GM12878 (cell line): ENCODE results near the gene CHD1. TPM values are rescaled to one million over a fixed set of nuclear protein-coding genes. Genes with fewer than 3 reads are reported as not detected.

Experiments used
- ATAC-seq: fragments of 200-7000 bp; cut with Tn5 transposase; 3 replicates; pipeline ENCODE4 v1.9.1; 2020; ENCODE audit warnings: mild to moderate bottlenecking, moderate library complexity
- BruUV-seq: library from RNA; stranded (reverse); fragments of 400-500 nt; replicated peaks from 2 replicates; lab custom pipeline; 2021; lab: Mats Ljungman, UMichigan
- CTCF ChIA-PET: fragments of 300-600 bp; sonication (Branson Sonifier 250); formaldehyde crosslinking; extraction: SDS; loops from one replicate; lab custom pipeline; 2021; ENCODE audit warnings: inconsistent platforms; lab: Yijun Ruan, JAX
- POLR2A ChIA-PET: fragments of 350-600 bp; formaldehyde crosslinking; extraction: SDS; loops from one replicate; lab custom pipeline; 2021; ENCODE audit warnings: inconsistent platforms; lab: Charles Lee
- RAD21 ChIA-PET: fragments of 300-600 bp; sonication (Branson Sonifier 250); formaldehyde crosslinking; loops from one replicate; lab custom pipeline; 2023; ENCODE audit warnings: antibody characterized with exemption; ENCODE audit not compliant: unreplicated experiment; lab: Charles Lee
- SMC1A ChIA-PET: fragments of 300-600 bp; sonication (Branson Sonifier 250); formaldehyde crosslinking; loops from one replicate; lab custom pipeline; 2023; ENCODE audit not compliant: unreplicated experiment, uncharacterized antibody; lab: Charles Lee
- DNase-seq: peaks from one replicate; pipeline ENCODE4 v3.0.0-alpha.2; 2011; ENCODE audit warnings: low read depth, low spot score
- FAIRE-seq: peaks from 3 replicates; lab custom pipeline; 2011; peaks lifted over from hg19 to GRCh38; lab: Jason Lieb, UNC
- H2AFZ ChIP-seq: 2 replicates; pipeline ENCODE4 v1.6.0; 2011; ENCODE audit warnings: low read depth, low read length, control low read depth; ENCODE audit not compliant: control insufficient read depth
- H3K27ac ChIP-seq: 2 replicates; pipeline ENCODE4 v1.5.1; 2011; ENCODE audit warnings: control low read depth; ENCODE audit not compliant: control insufficient read depth, insufficient read depth
- H3K27me3 ChIP-seq, 2 experiments: replicated peaks in 1 of 2; 2 replicates each; pipeline versions ENCODE4 v1.6.0 to v1.6.1; 2011; ENCODE audit warnings: low read length in 1 of 2; ENCODE audit not compliant: control insufficient read depth in 2 of 2, insufficient read depth in 2 of 2
- H3K36me3 ChIP-seq, 2 experiments: 2 replicates each; pipeline ENCODE4 v1.5.1; 2011; ENCODE audit warnings: low read length in 1 of 2; ENCODE audit not compliant: control insufficient read depth in 2 of 2, insufficient read depth in 2 of 2
- H3K4me1 ChIP-seq: 2 replicates; pipeline ENCODE4 v1.6.1; 2011; ENCODE audit warnings: mild to moderate bottlenecking, low read length, moderate library complexity, mixed read lengths; ENCODE audit not compliant: control insufficient read depth, insufficient read depth
- H3K4me2 ChIP-seq: 2 replicates; pipeline ENCODE4 v1.6.0; 2011; ENCODE audit warnings: control low read depth; ENCODE audit not compliant: control insufficient read depth, insufficient read depth
- H3K4me3 ChIP-seq: fragments of 200-600 bp; sonication (generic); 2 replicates; pipeline ENCODE4 v1.5.1; 2016
- H3K79me2 ChIP-seq: 2 replicates; pipeline ENCODE4 v1.6.0; 2011; ENCODE audit warnings: low read length; ENCODE audit not compliant: control insufficient read depth, insufficient read depth
- H3K9ac ChIP-seq: 2 replicates; pipeline ENCODE4 v1.8.0; 2011; ENCODE audit warnings: low read length, control low read depth, mixed read lengths; ENCODE audit not compliant: control insufficient read depth, insufficient read depth
- H3K9me3 ChIP-seq: replicated peaks from 3 replicates; pipeline ENCODE4 v1.5.1; 2011; ENCODE audit warnings: mild to moderate bottlenecking, low read length; ENCODE audit not compliant: control insufficient read depth, insufficient read depth
- H4K20me1 ChIP-seq: 2 replicates; pipeline ENCODE4 v1.6.0; 2011; ENCODE audit not compliant: control insufficient read depth, insufficient read depth
- BCL11A ChIP-seq: IDR thresholded peaks from 2 replicates; pipeline ENCODE4 v1.6.1; 2011; ENCODE audit warnings: low read depth, low read length
- BMI1 ChIP-seq: fragments of 450-650 bp; IDR thresholded peaks from 2 replicates; pipeline ENCODE4 v1.6.1; 2016; ENCODE audit warnings: mild to moderate bottlenecking, moderate library complexity, borderline replicate concordance
- CTCF ChIP-seq, 3 experiments: IDR thresholded peaks in 2 of 3; conservative IDR thresholded peaks in 1 of 3; 2 replicates each; pipeline ENCODE4 v1.5.1; 2011; ENCODE audit warnings: low read depth in 3 of 3, low read length in 3 of 3, mild to moderate bottlenecking in 3 of 3, control low read depth in 2 of 3, moderate library complexity in 2 of 3, inconsistent platforms in 1 of 3, mixed read lengths in 1 of 3; ENCODE audit not compliant: control insufficient read depth in 2 of 3, insufficient read depth in 1 of 3; ENCODE audit errors: extremely low read depth in 1 of 3
- EED ChIP-seq: sonication (generic); IDR thresholded peaks from 2 replicates; pipeline ENCODE4 v1.6.1; 2016; ENCODE audit warnings: antibody characterized with exemption, low read depth
- FOS ChIP-seq: IDR thresholded peaks from 3 replicates; pipeline ENCODE4 v1.6.1; 2011; ENCODE audit warnings: borderline replicate concordance; ENCODE audit not compliant: insufficient read length; ENCODE audit errors: extremely low read depth
- FOXM1 ChIP-seq: IDR thresholded peaks from 2 replicates; pipeline ENCODE4 v1.6.1; 2012; ENCODE audit warnings: low read depth, mild to moderate bottlenecking, inconsistent platforms, low read length, moderate library complexity
- MEF2A ChIP-seq: IDR thresholded peaks from 2 replicates; pipeline ENCODE4 v1.6.1; 2011; ENCODE audit warnings: low read depth, mild to moderate bottlenecking, low read length, moderate library complexity; ENCODE audit not compliant: insufficient read depth
- NFXL1 ChIP-seq: fragments of 450-650 bp; IDR thresholded peaks from 2 replicates; pipeline ENCODE4 v1.6.1; 2017; ENCODE audit warnings: antibody characterized with exemption, mild to moderate bottlenecking, borderline replicate concordance
- NFYA ChIP-seq: IDR thresholded peaks from 2 replicates; pipeline ENCODE4 v1.6.1; 2011; ENCODE audit warnings: low read depth, mild to moderate bottlenecking, low read length, improper control_type of control experiment, borderline replicate concordance
- PKNOX1 ChIP-seq: fragments of 450-650 bp; IDR thresholded peaks from 2 replicates; pipeline ENCODE4 v1.6.1; 2016; ENCODE audit warnings: mild to moderate bottlenecking
- PML ChIP-seq: IDR thresholded peaks from 2 replicates; pipeline ENCODE4 v1.6.1; 2012; ENCODE audit warnings: low read length, inconsistent platforms
- SMAD5 ChIP-seq: IDR thresholded peaks from 2 replicates; pipeline ENCODE4 v1.6.1; 2016; ENCODE audit warnings: antibody characterized with exemption, low read depth
- SP1 ChIP-seq: IDR thresholded peaks from one replicate; pipeline ENCODE4 v1.6.1; 2011; ENCODE audit warnings: low read depth, low read length
- USF2 ChIP-seq: IDR thresholded peaks from 2 replicates; pipeline ENCODE4 v1.6.1; 2011; ENCODE audit warnings: low read depth, low read length, improper control_type of control experiment, borderline replicate concordance
- ZBTB40 ChIP-seq: fragments of 450-650 bp; IDR thresholded peaks from 2 replicates; pipeline ENCODE4 v1.6.1; 2016; ENCODE audit warnings: mild to moderate bottlenecking, moderate library complexity, borderline replicate concordance
- ZNF24 ChIP-seq: fragments of 450-650 bp; IDR thresholded peaks from 2 replicates; pipeline ENCODE4 v1.6.1; 2017; ENCODE audit warnings: antibody characterized with exemption, mild to moderate bottlenecking
- WGBS: methylation state at CpG from one replicate; pipeline ENCODE4 v1.1.6; 2016; ENCODE audit warnings: low lambda C conversion rate; ENCODE audit not compliant: insufficient replicate concordance, insufficient coverage; ENCODE audit errors: missing lambda C conversion rate; 5-methylcytosine and 5-hydroxymethylcytosine counted together
- in situ Hi-C: fragments of 300-500 bp; cut with MboI; formaldehyde crosslinking; loops from 9 replicates; pipeline ENCODE4 v1.14.3; 2018; ENCODE audit warnings: mixed read lengths
- intact Hi-C: fragments of 100-400 bp; cut with micrococcal nuclease; formaldehyde crosslinking; loops from one replicate; pipeline ENCODE4 v1.14.2; 2022; ENCODE audit not compliant: unreplicated experiment
- polyA plus RNA-seq, 11 experiments: library from polyadenylated mRNA; depleted of rRNA in 4 of 11; unstranded in 6 of 11; stranded (reverse) in 5 of 11; fragments of >200 nt; fragmentation: Nextera tagmentation in 4 of 11; fragmentation: Illumina TruSeq in 1 of 11; extraction: Ambion mirVana in 4 of 11; extraction: Trizol in 1 of 11; gene quantifications; 1 replicate in 1 of 11; 2 replicates in 10 of 11; pipeline versions ENCODE4 v1.2.1 to v1.2.3, GENCODE V29; 2011 to 2016; ENCODE audit warnings: inconsistent platforms in 2 of 11, missing spikeins in 2 of 11, low read depth in 1 of 11
- total RNA-seq, 4 experiments: library from RNA; depleted of rRNA in 3 of 4; stranded (reverse); fragments of >200 nt in 3 of 4; fragmentation: Illumina TruSeq in 1 of 4; extraction: Trizol in 1 of 4; gene quantifications; 2 replicates each; pipeline versions ENCODE4 v1.2.1 to v1.2.3, GENCODE V29; 2013 to 2021

Gene CHD1
- total and polyA plus RNA-seq, 10 of the 15 experiments (the other 5 are each of a cell fraction or from before 2014, with no cell fraction given) = 25.5 to 158 (median 50.5) TPM

- TF ChIP-seq ZBTB40 (no peak), USF2 (no peak), BMI1 (no peak), NFYA (no peak), ZNF24 (no peak), BCL11A (no peak)
Observed at GRCh38 chr5:98877600-98877999, 51.2 kb downstream of the CHD1 start (continued).

- Histone ChIP-seq H3K4me1 (no peaks in the 10 kb centered on the region), H4K20me1 (no peaks in the 10 kb centered on the region), H3K4me3 (no peak overlapping the region), H3K27me3 (no peaks in the 10 kb centered on the region), H3K36me3 (peaks cover 4 to 26% of the 10 kb centered on the region in 2 experiments), H3K27ac (no peak overlapping the region), H3K4me2 (no peak overlapping the region), H3K9ac (no peak overlapping the region), H2AFZ (no peak overlapping the region), H3K9me3 (no peaks in the 10 kb centered on the region), H3K79me2 (no peaks in the 10 kb centered on the region)
- DNase-seq = no peak
- ChIA-PET CTCF (no interaction called here), RAD21 (no interaction called here), SMC1A (interaction anchor here (1.1 kb wide), 1 partner anchor 20 kb away, joined by 4 read pairs; no protein-coding TSS in a partner anchor), POLR2A (interaction anchor here (0.6 kb wide), 1 partner anchor 23 kb away, joined by 3 read pairs; no protein-coding TSS in a partner anchor)
- intact Hi-C loops = no loop called here
- BruUV-seq = no TSS peak
- in situ Hi-C loops = no loop called here
- ATAC-seq = no peak
- no peak for FAIRE-seq
- 94% methylated on average over 4 of the region's 4 CpGs for WGBS
- TF ChIP-seq SP1 (no peak), SMAD5 (no peak), MEF2A (no peak), CTCF (IDR thresholded peaks at IDR 0.05 in 2 of 3, conservative IDR thresholded peaks at IDR 0.05 in 1 of 3; ENCODE audit: control insufficient read depth in 2 of 3, extremely low read depth in 1 of 3, insufficient read depth in 1 of 3, low read depth in 3 of 3, low read length in 3 of 3) (no peak), BMI1 (no peak), FOXM1 (no peak), NFXL1 (no peak), PKNOX1 (no peak), EED (no peak), PML (no peak), FOS (no peak)
Observed at GRCh38 chr5:98872674-98873073, 56.1 kb downstream of the CHD1 start.
